ENCODE data around the gene HS3ST5.

- TF ChIP-seq, protein P1, sequence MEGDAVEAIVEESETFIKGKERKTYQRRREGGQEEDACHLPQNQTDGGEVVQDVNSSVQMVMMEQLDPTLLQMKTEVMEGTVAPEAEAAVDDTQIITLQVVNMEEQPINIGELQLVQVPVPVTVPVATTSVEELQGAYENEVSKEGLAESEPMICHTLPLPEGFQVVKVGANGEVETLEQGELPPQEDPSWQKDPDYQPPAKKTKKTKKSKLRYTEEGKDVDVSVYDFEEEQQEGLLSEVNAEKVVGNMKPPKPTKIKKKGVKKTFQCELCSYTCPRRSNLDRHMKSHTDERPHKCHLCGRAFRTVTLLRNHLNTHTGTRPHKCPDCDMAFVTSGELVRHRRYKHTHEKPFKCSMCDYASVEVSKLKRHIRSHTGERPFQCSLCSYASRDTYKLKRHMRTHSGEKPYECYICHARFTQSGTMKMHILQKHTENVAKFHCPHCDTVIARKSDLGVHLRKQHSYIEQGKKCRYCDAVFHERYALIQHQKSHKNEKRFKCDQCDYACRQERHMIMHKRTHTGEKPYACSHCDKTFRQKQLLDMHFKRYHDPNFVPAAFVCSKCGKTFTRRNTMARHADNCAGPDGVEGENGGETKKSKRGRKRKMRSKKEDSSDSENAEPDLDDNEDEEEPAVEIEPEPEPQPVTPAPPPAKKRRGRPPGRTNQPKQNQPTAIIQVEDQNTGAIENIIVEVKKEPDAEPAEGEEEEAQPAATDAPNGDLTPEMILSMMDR (IDR thresholded peaks at IDR 0.05; ENCODE audit: insufficient read depth, low read length, poor library complexity, severe bottlenecking), result no peak
- TF ChIP-seq EZH2phosphoT487 (conservative IDR thresholded peaks at IDR 0.05; ENCODE audit: low read length), result no peak
Measured at GRCh38 chr6:114125576-114125975, 217.2 kb downstream of the HS3ST5 start.

All from SU-DHL-6 (cell line).